ENCODE data around the gene NOTO. TPM values are rescaled to one million over a fixed set of nuclear protein-coding genes. Genes with fewer than 3 reads are reported as not detected.

NOTO gene
- total RNA-seq, 4 donors from 2014 or later, result not detected

GRCh38 chr2:73237168-73237567, 34.8 kb downstream of the NOTO start:
- peaks cover 0 to 13% of the 10 kb centered on the region in 2 donors for H3K36me3 ChIP-seq
- peaks cover 12 to 13% of the 10 kb centered on the region in 2 donors for H3K4me1 ChIP-seq
- no peak overlapping the region for H3K4me3 ChIP-seq (replicated peaks in 1 of 3)
- TF ChIP-seq, protein P1, sequence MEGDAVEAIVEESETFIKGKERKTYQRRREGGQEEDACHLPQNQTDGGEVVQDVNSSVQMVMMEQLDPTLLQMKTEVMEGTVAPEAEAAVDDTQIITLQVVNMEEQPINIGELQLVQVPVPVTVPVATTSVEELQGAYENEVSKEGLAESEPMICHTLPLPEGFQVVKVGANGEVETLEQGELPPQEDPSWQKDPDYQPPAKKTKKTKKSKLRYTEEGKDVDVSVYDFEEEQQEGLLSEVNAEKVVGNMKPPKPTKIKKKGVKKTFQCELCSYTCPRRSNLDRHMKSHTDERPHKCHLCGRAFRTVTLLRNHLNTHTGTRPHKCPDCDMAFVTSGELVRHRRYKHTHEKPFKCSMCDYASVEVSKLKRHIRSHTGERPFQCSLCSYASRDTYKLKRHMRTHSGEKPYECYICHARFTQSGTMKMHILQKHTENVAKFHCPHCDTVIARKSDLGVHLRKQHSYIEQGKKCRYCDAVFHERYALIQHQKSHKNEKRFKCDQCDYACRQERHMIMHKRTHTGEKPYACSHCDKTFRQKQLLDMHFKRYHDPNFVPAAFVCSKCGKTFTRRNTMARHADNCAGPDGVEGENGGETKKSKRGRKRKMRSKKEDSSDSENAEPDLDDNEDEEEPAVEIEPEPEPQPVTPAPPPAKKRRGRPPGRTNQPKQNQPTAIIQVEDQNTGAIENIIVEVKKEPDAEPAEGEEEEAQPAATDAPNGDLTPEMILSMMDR (IDR thresholded peaks at IDR 0.05), result no peak
- no peak for TF ChIP-seq POLR2A (IDR thresholded peaks at IDR 0.05)
- DNase-seq, result no peak
- H3K27ac ChIP-seq, result no peak overlapping the region
- H3K9me3 ChIP-seq, result no peaks in the 10 kb centered on the region
- H3K27me3 ChIP-seq, result no peaks in the 10 kb centered on the region
- WGBS, 2 donors, result 73 to 75% methylated on average over 1 of the region's 1 CpG
- intact Hi-C loops (cut with DNase I), result loop anchor here (10.0 kb wide), 1 partner anchor 162 kb away; the partner anchor contains the start of gene SFXN5

GRCh38 chr2:73238149-73238548, 35.8 kb downstream of the NOTO start:
- no peaks in the 10 kb centered on the region for H3K27me3 ChIP-seq
- intact Hi-C loops (cut with DNase I), result loop anchor here (10.0 kb wide), 1 partner anchor 163 kb away; the partner anchor contains the start of gene SFXN5
- H3K4me3 ChIP-seq (replicated peaks in 1 of 3), result no peak overlapping the region
- H3K4me1 ChIP-seq, result peaks cover 8 to 10% of the 10 kb centered on the region in 2 donors
- H3K27ac ChIP-seq, result no peak overlapping the region
- 77 to 83% methylated on average over 3 of the region's 3 CpGs for WGBS, 2 donors
- H3K9me3 ChIP-seq, result no peaks in the 10 kb centered on the region
- DNase-seq, result no peak
- TF ChIP-seq, protein P1 (IDR thresholded peaks at IDR 0.05), result no peak
- no peak for TF ChIP-seq POLR2A (IDR thresholded peaks at IDR 0.05)
- peaks cover 5 to 21% of the 10 kb centered on the region in 2 donors for H3K36me3 ChIP-seq

DNA sequence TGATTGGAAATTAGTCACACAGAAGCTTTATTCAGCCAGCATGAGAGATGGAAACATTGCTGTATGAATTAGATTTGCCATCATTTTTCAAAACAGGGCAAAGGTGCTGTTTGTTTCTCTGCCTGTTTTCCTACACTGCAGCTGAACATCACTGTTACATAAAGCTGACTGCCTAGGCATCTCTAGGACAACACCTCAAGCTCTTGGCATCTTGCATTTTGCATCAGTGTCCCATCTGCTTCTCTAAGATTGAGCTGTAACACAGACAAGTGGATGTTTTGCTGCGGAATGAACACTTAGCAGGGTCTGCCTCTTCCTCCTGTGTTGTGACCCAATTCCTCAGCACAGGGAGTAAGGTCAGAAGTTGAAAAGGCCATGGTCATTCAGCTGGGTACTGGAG, 36.6 kb downstream of the NOTO start:
- Histone ChIP-seq H3K9me3 (no peaks in the 10 kb centered on the region), H3K27me3 (no peaks in the 10 kb centered on the region), H3K4me1 (peaks cover 8 to 10% of the 10 kb centered on the region in 2 donors), H3K4me3 (replicated peaks in 1 of 3) (no peak overlapping the region), H3K27ac (no peak overlapping the region), H3K36me3 (peaks cover 12 to 28% of the 10 kb centered on the region in 2 donors)
- DNase-seq, result no peak
- WGBS, 2 donors, result 82 to 87% methylated on average over 1 of the region's 1 CpG
- TF ChIP-seq POLR2A (IDR thresholded peaks at IDR 0.05), result no peak
- TF ChIP-seq, protein P1 (IDR thresholded peaks at IDR 0.05), result no peak
- intact Hi-C loops (cut with DNase I), result loop anchor here (10.0 kb wide), 1 partner anchor 164 kb away; the partner anchor contains the start of gene SFXN5

DNA sequence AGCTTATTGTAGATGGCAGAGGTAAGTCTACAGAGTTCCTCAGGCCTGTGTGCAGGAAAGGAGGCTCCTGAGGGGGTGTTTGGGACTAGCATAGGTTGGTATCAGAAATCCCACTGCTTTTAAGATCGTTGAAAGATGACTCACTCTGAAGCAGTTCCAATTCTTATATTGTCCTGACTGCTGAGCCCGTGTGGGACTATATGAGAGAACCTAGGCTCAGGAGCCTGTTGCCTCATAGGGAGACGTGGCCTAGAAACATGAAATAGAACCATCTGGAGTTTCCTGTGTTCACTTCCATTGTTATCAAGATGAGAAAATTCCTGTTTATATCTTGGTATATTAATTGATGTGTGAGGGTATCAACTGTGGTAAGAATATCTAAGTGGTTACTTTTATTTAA, 37.4 kb downstream of the NOTO start:
- intact Hi-C loops (cut with DNase I), result loop anchor here (10.0 kb wide), 2 partner anchors 135 to 165 kb away; partner anchors contain the start of gene SFXN5
- Histone ChIP-seq H3K27me3 (no peaks in the 10 kb centered on the region), H3K4me3 (replicated peaks in 1 of 3) (no peak overlapping the region), H3K36me3 (peaks cover 20 to 36% of the 10 kb centered on the region in 2 donors), H3K4me1 (peaks cover 8 to 10% of the 10 kb centered on the region in 2 donors), H3K9me3 (no peaks in the 10 kb centered on the region), H3K27ac (no peak overlapping the region)
- WGBS, 2 donors, result 47 to 84% methylated on average over 3 of the region's 3 CpGs
- no peak for DNase-seq
- TF ChIP-seq, protein P1 (IDR thresholded peaks at IDR 0.05), result no peak
- no peak for TF ChIP-seq POLR2A (IDR thresholded peaks at IDR 0.05)

- Histone ChIP-seq H3K27ac (no peak overlapping the region), H3K9me3 (no peaks in the 10 kb centered on the region), H3K27me3 (no peaks in the 10 kb centered on the region), H3K36me3 (peaks cover 63 to 78% of the 10 kb centered on the region in 2 donors), H3K4me1 (no peaks in the 10 kb centered on the region), H3K4me3 (replicated peaks in 1 of 3) (no peak overlapping the region)
- intact Hi-C loops (cut with DNase I), result loop anchor here (10.0 kb wide), 1 partner anchor 131 kb away; no protein-coding TSS in a partner anchor
- no peak for TF ChIP-seq POLR2A (IDR thresholded peaks at IDR 0.05)
- TF ChIP-seq, protein P1 (IDR thresholded peaks at IDR 0.05), result no peak
- no peak for DNase-seq
- 34 to 51% methylated on average over 5 of the region's 5 CpGs for WGBS, 2 donors
Observed at GRCh38 chr2:73243884-73244570, 41.7 kb downstream of the NOTO start.
